Choroid plexus epithelial cell (primary cell): Measurements from ENCODE around the gene ITPKB.

ENCODE experiments used
- DNase-seq: peaks from one replicate; pipeline ENCODE4 v3.0.0-alpha.2; 2010; ENCODE audit warnings: low read depth
- H3K4me3 ChIP-seq: 2 replicates; pipeline ENCODE4 v1.5.1; 2011; ENCODE audit warnings: low read depth, mild to moderate bottlenecking, control low read depth, low read length, moderate library complexity
- TF ChIP-seq, protein P1 (sequence below): conservative IDR thresholded peaks from 2 replicates; pipeline ENCODE4 v1.5.1; 2011; ENCODE audit warnings: low read depth, mild to moderate bottlenecking, control low read depth, inconsistent platforms, low read length, moderate library complexity

The ITPKB gene

DNA sequence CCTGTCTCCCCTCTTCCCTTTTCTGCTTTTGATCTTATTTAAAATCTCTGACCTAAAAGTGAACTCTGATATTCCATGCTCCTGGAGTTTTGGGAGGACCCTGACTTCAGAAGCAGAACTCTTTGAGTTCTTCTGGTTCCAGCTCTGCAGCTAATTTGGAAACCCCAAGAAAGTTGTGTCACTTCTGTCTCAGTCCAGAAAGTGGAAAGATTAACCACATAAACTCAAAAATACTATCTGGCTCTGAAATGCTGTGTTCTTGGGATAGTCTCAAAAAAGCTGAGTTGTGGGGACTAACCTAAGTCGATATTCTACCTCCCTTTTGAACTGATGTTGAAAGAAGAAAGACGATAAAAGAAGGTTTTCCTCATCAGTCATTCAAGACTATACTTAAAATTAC lies 59.8 kb downstream of the ITPKB start:
- no peak for DNase-seq
- H3K4me3 ChIP-seq, result no peak overlapping the region
- TF ChIP-seq, protein P1, sequence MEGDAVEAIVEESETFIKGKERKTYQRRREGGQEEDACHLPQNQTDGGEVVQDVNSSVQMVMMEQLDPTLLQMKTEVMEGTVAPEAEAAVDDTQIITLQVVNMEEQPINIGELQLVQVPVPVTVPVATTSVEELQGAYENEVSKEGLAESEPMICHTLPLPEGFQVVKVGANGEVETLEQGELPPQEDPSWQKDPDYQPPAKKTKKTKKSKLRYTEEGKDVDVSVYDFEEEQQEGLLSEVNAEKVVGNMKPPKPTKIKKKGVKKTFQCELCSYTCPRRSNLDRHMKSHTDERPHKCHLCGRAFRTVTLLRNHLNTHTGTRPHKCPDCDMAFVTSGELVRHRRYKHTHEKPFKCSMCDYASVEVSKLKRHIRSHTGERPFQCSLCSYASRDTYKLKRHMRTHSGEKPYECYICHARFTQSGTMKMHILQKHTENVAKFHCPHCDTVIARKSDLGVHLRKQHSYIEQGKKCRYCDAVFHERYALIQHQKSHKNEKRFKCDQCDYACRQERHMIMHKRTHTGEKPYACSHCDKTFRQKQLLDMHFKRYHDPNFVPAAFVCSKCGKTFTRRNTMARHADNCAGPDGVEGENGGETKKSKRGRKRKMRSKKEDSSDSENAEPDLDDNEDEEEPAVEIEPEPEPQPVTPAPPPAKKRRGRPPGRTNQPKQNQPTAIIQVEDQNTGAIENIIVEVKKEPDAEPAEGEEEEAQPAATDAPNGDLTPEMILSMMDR, result no peak

DNA sequence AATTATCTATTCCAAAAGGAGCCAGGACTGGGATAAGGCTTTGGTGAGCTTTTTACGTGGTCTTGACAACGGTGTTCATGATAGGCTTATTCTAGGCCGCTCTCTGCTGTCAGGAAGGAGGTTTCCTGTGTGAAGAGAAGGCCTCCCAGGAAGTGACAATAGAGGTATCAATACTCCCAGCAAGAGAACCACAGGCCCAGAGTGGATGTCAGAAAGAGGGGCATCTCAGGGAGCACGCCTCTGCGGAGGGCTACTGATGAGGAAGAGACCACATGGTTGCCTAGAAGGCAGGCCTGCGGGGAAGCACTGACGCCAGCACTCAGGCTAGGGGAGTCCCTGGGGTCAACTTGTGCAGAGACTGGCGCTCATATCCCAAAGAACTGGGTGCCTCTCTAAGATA lies 60.4 kb downstream of the ITPKB start:
- DNase-seq, result no peak
- TF ChIP-seq, protein P1, result no peak
- no peak overlapping the region for H3K4me3 ChIP-seq

DNA sequence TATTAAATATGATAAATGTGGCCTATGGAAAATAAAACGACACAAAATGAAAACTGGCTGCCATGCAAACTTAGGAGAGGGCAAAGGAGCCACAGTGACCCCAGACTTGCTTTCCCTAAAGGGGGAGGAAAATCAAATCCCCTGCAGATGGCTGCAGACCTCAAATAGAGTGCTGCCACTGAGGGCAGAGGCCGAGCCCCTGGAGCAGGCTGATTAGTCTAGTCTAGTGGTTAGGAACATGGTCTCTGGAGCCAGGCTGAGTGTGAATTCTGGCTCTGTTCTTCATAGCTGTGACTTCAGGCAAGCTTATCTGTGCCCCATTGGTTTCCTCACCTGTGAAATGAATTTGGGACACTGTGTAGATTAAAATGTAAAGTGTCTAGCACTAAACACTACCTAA lies 60.8 kb downstream of the ITPKB start:
- DNase-seq, result no peak
- TF ChIP-seq, protein P1, result no peak
- H3K4me3 ChIP-seq, result no peak overlapping the region

DNA sequence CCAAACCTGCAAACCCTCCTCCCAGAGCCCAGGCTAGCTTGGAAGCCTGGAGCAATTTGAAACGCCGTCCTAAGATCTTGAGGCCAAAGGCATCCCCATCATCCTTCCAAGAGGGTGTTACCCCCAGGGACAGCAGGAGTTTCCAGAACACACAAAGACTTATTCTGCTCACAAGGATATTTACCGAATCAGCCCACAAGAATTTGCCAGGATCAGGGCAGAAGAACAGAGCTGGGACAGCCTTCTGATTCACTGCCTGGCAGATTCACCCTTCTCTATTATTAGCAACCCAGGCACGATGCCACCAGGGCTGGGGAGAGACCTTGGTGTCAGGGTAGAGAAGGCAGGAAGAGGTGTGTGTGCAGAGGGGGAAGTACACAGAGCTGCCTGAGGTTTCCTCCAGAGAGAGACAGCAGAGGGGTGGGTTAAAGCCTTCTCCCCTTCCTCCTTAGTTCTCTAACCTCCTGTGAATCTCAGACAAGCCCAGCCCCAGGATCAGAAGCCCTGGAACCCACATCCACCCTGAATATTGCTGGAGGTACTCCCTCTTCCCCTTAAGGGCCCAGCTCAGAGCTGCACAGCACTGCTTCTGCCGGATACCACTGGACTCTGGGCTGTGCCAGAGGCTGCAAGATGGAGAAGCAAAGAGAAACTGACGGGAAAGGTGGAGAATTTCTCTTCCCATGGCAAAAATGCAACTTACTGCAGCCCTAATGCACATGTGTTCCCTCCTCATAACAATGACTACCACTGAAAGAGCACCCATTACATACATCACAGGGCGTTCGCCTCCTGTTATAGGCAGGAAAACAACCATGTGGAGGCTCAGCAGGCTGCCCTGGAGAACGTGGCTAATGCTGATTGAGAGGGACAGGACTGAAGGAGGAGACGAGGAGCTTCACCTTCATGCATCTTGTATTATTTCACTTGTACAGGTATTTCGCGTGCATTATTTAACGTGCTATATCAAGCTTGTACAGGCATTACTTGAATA lies 61.8 kb downstream of the ITPKB start:
- TF ChIP-seq, protein P1, result no peak
- peak; percentile 56 for DNase-seq
- H3K4me3 ChIP-seq, result no peak overlapping the region

DNA sequence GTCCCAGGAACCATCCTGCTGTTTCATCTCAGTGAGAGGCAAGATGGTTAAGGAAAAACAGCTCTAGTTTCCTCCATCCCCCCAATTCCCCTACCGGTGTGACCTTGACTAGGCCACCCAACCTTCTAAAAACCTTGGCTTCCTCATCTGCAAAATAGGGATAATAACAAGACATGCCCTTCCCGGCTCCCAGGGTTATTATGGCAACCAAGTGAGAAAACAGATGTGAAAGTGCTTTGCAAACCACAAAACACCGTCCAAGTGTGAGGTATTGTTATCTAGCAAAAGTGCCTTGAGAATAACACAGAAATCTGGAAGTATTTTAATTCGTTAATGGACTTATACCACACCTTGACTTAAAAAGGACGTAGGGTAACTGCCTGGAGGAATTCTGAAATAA lies 62.7 kb downstream of the ITPKB start:
- H3K4me3 ChIP-seq, result no peak overlapping the region
- TF ChIP-seq, protein P1, result no peak
- no peak for DNase-seq

DNA sequence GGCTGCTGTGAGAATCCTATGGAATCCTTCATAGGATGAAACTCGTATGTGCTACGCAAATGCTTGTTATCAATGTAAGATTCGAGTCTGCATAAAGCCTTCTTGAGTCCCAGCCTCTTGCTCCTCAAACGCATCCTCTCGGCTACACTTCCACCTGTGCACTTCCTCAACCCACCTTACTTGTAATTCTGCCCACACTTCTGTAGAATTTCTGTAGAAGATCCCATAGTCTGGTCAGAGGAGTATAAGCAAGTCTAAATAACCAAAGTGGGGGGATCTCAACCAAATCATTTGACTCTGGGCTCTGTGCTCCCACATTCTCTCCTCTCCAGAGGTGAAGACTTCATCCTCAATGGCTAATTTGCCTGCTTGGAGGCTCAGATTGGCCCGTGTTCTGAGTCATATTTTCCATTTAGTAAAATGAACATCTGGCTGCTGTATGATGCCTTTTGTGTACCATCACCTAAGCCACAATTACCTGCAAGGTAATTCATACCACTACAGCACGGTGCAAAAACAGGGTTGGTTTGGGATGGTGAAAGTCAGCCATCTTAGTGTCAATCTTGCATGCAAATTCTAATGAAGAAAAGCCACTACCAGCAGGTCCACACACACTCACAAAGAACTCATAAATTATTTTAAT lies 63.2 kb downstream of the ITPKB start:
- no peak for DNase-seq
- no peak overlapping the region for H3K4me3 ChIP-seq

More for the DNA sequence above, 63.2 kb downstream of the ITPKB start:
- TF ChIP-seq, protein P1, result no peak
